GM06990 (cell line): Measurements from ENCODE around the gene PI3.

ENCODE experiments used
- DNase-seq: peaks from one replicate; pipeline ENCODE4 v3.0.0-alpha.2; 2011; ENCODE audit not compliant: insufficient read length; ENCODE audit errors: extremely low read depth
- H3K27me3 ChIP-seq: replicated peaks from 2 replicates; pipeline ENCODE4 v1.6.0; 2011; ENCODE audit warnings: low read length; ENCODE audit not compliant: control insufficient read depth, insufficient read depth
- H3K36me3 ChIP-seq: 2 replicates; pipeline ENCODE4 v1.5.1; 2011; ENCODE audit warnings: low read length; ENCODE audit not compliant: control insufficient read depth, insufficient read depth
- H3K4me3 ChIP-seq: replicated peaks from 2 replicates; pipeline ENCODE4 v1.5.1; 2011; ENCODE audit warnings: low read depth, mild to moderate bottlenecking, control low read depth, low read length
- TF ChIP-seq, protein P1 (sequence below): IDR thresholded peaks from 2 replicates; pipeline ENCODE4 v1.5.1; 2011; ENCODE audit warnings: low read length, control low read depth, mild to moderate bottlenecking, inconsistent platforms; ENCODE audit not compliant: insufficient read depth, poor library complexity, severe bottlenecking

Gene PI3

DNA sequence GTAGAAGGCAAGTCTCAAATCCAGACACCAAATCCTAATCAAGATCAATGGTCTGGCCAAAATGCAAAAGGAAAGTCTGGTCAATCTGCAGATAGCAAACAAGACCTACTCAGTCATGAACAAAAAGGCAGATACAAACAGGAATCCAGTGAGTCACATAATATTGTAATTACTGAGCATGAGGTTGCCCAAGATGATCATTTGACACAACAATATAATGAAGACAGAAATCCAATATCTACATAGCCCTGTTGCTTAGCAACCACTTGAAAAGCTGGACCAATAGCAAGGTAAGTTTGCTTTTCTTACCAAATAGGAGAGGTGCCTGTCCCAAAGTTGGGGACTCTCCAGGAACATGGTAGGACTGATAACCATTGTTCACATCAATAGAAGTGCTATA is 48.4 kb downstream of the PI3 start:
- H3K36me3 ChIP-seq: no peaks in the 10 kb centered on the region
- no peaks in the 10 kb centered on the region for H3K27me3 ChIP-seq
- no peak for DNase-seq
- no peak overlapping the region for H3K4me3 ChIP-seq
- TF ChIP-seq, protein P1, sequence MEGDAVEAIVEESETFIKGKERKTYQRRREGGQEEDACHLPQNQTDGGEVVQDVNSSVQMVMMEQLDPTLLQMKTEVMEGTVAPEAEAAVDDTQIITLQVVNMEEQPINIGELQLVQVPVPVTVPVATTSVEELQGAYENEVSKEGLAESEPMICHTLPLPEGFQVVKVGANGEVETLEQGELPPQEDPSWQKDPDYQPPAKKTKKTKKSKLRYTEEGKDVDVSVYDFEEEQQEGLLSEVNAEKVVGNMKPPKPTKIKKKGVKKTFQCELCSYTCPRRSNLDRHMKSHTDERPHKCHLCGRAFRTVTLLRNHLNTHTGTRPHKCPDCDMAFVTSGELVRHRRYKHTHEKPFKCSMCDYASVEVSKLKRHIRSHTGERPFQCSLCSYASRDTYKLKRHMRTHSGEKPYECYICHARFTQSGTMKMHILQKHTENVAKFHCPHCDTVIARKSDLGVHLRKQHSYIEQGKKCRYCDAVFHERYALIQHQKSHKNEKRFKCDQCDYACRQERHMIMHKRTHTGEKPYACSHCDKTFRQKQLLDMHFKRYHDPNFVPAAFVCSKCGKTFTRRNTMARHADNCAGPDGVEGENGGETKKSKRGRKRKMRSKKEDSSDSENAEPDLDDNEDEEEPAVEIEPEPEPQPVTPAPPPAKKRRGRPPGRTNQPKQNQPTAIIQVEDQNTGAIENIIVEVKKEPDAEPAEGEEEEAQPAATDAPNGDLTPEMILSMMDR: no peak
